ENCODE measurements around the gene CD8B.

Gene CD8B

DNA sequence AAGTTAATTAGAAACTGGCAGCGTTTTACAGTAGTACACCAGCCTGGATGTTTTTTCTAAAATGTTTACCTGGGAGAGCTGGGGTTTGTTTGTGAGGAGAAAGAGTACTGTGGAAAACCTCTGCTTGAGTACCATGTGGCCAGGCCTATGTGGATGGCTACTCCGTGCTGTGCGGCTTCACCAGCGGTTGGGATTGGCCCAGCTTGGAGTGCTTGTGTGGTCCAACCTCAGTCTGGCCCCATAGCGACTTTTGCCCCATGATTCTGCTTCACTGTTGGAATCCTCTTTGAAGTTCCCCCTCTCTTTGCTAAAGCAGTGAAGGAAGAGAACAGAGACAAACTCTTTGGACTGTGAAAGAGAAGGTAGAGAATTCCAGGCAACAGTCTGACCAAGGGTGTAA is 86.8 kb downstream of the CD8B start:
- TF ChIP-seq CEBPB (IDR thresholded peaks at IDR 0.05), result no peak
- TF ChIP-seq TCF12 (IDR thresholded peaks at IDR 0.05; ENCODE audit: low read depth), result no peak
- no peak for TF ChIP-seq TEAD4 (IDR thresholded peaks at IDR 0.05)
- no peak for TF ChIP-seq EP300 (IDR thresholded peaks at IDR 0.05; ENCODE audit: borderline replicate concordance)
- no peak for TF ChIP-seq CREB1 (IDR thresholded peaks at IDR 0.05; ENCODE audit: low read depth)
- TF ChIP-seq, protein P1, sequence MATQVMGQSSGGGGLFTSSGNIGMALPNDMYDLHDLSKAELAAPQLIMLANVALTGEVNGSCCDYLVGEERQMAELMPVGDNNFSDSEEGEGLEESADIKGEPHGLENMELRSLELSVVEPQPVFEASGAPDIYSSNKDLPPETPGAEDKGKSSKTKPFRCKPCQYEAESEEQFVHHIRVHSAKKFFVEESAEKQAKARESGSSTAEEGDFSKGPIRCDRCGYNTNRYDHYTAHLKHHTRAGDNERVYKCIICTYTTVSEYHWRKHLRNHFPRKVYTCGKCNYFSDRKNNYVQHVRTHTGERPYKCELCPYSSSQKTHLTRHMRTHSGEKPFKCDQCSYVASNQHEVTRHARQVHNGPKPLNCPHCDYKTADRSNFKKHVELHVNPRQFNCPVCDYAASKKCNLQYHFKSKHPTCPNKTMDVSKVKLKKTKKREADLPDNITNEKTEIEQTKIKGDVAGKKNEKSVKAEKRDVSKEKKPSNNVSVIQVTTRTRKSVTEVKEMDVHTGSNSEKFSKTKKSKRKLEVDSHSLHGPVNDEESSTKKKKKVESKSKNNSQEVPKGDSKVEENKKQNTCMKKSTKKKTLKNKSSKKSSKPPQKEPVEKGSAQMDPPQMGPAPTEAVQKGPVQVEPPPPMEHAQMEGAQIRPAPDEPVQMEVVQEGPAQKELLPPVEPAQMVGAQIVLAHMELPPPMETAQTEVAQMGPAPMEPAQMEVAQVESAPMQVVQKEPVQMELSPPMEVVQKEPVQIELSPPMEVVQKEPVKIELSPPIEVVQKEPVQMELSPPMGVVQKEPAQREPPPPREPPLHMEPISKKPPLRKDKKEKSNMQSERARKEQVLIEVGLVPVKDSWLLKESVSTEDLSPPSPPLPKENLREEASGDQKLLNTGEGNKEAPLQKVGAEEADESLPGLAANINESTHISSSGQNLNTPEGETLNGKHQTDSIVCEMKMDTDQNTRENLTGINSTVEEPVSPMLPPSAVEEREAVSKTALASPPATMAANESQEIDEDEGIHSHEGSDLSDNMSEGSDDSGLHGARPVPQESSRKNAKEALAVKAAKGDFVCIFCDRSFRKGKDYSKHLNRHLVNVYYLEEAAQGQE (IDR thresholded peaks at IDR 0.05; ENCODE audit: low read depth), result no peak
- TF ChIP-seq ZBTB7A (IDR thresholded peaks at IDR 0.05; ENCODE audit: low read depth), result no peak
- TF ChIP-seq NFIC (IDR thresholded peaks at IDR 0.05), result no peak
- TF ChIP-seq FOXM1 (IDR thresholded peaks at IDR 0.05; ENCODE audit: borderline replicate concordance, low read depth), result no peak
- no peak for TF ChIP-seq RAD21 (IDR thresholded peaks at IDR 0.05; ENCODE audit: low read depth)
- TF ChIP-seq, protein P2, sequence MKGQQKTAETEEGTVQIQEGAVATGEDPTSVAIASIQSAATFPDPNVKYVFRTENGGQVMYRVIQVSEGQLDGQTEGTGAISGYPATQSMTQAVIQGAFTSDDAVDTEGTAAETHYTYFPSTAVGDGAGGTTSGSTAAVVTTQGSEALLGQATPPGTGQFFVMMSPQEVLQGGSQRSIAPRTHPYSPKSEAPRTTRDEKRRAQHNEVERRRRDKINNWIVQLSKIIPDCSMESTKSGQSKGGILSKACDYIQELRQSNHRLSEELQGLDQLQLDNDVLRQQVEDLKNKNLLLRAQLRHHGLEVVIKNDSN (IDR thresholded peaks at IDR 0.05), result no peak
- no peak for TF ChIP-seq MAX (IDR thresholded peaks at IDR 0.05)
- TF ChIP-seq EGR1 (IDR thresholded peaks at IDR 0.05), result no peak
- TF ChIP-seq YY1 (IDR thresholded peaks at IDR 0.05; ENCODE audit: low read depth), result no peak
- no peak for TF ChIP-seq TAF1 (IDR thresholded peaks at IDR 0.05; ENCODE audit: low read depth)

DNA sequence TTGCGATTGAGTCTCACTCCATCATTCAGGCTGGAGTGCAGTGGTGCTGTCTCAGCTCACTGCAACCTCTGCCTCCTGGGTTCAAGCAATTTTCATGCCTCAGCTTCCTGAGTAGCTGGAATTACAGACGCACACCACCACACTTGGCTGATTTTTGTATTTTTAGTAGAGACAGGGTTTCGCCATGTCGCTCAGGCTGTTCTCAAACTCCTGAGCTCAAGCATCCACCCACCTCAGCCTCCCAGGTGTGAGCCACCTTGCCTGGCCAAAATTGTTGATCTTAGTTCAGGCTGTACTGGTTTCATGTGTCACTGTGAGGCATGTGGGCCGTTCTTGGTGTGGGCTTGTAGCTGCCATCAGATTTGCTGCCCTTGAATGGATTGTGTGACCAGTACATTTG is 89.1 kb downstream of the CD8B start:
- TF ChIP-seq YY1 (IDR thresholded peaks at IDR 0.05; ENCODE audit: low read depth), result no peak
- TF ChIP-seq RAD21 (IDR thresholded peaks at IDR 0.05; ENCODE audit: low read depth), result no peak
- TF ChIP-seq TCF12 (IDR thresholded peaks at IDR 0.05; ENCODE audit: low read depth), result no peak
- TF ChIP-seq CREB1 (IDR thresholded peaks at IDR 0.05; ENCODE audit: low read depth), result no peak
- no peak for TF ChIP-seq ZBTB7A (IDR thresholded peaks at IDR 0.05; ENCODE audit: low read depth)
- TF ChIP-seq MAX (IDR thresholded peaks at IDR 0.05), result no peak
- no peak for TF ChIP-seq CEBPB (IDR thresholded peaks at IDR 0.05)
- TF ChIP-seq FOXM1 (IDR thresholded peaks at IDR 0.05; ENCODE audit: borderline replicate concordance, low read depth), result no peak
- no peak for TF ChIP-seq EP300 (IDR thresholded peaks at IDR 0.05; ENCODE audit: borderline replicate concordance)

GRCh38 chr2:86770816-86771301 is 90.8 kb downstream of the CD8B start:
- no peak for TF ChIP-seq NFIC (IDR thresholded peaks at IDR 0.05)
- TF ChIP-seq TAF1 (IDR thresholded peaks at IDR 0.05; ENCODE audit: low read depth), result no peak
- no peak for TF ChIP-seq CEBPB (IDR thresholded peaks at IDR 0.05)
- no peak for TF ChIP-seq FOXM1 (IDR thresholded peaks at IDR 0.05; ENCODE audit: borderline replicate concordance, low read depth)
- TF ChIP-seq, protein P2 (IDR thresholded peaks at IDR 0.05), result no peak

- no peak for TF ChIP-seq EP300 (IDR thresholded peaks at IDR 0.05; ENCODE audit: borderline replicate concordance)
- TF ChIP-seq CREB1 (IDR thresholded peaks at IDR 0.05; ENCODE audit: low read depth), result no peak
- TF ChIP-seq TAF1 (IDR thresholded peaks at IDR 0.05; ENCODE audit: low read depth), result no peak
- TF ChIP-seq, protein P2 (IDR thresholded peaks at IDR 0.05), result no peak
- no peak for TF ChIP-seq RAD21 (IDR thresholded peaks at IDR 0.05; ENCODE audit: low read depth)
- TF ChIP-seq FOXM1 (IDR thresholded peaks at IDR 0.05; ENCODE audit: borderline replicate concordance, low read depth), result no peak
- no peak for TF ChIP-seq TCF12 (IDR thresholded peaks at IDR 0.05; ENCODE audit: low read depth)
- no peak for TF ChIP-seq YY1 (IDR thresholded peaks at IDR 0.05; ENCODE audit: low read depth)
- no peak for TF ChIP-seq ZBTB7A (IDR thresholded peaks at IDR 0.05; ENCODE audit: low read depth)
- TF ChIP-seq, protein P1 (IDR thresholded peaks at IDR 0.05; ENCODE audit: low read depth), result no peak
- TF ChIP-seq MAX (IDR thresholded peaks at IDR 0.05), result no peak
- no peak for TF ChIP-seq NFIC (IDR thresholded peaks at IDR 0.05)
- no peak for TF ChIP-seq CEBPB (IDR thresholded peaks at IDR 0.05)
- no peak for TF ChIP-seq TEAD4 (IDR thresholded peaks at IDR 0.05)
- no peak for TF ChIP-seq EGR1 (IDR thresholded peaks at IDR 0.05)
These were observed 91.8 kb downstream of the CD8B start for GRCh38 chr2:86769838-86770237.

- TF ChIP-seq YY1 (IDR thresholded peaks at IDR 0.05; ENCODE audit: low read depth) (no peak), ZBTB7A (IDR thresholded peaks at IDR 0.05; ENCODE audit: low read depth) (no peak), EP300 (IDR thresholded peaks at IDR 0.05; ENCODE audit: borderline replicate concordance) (no peak), MAX (IDR thresholded peaks at IDR 0.05) (no peak), EGR1 (IDR thresholded peaks at IDR 0.05) (no peak), CREB1 (IDR thresholded peaks at IDR 0.05; ENCODE audit: low read depth) (no peak), TEAD4 (IDR thresholded peaks at IDR 0.05) (no peak), TAF1 (IDR thresholded peaks at IDR 0.05; ENCODE audit: low read depth) (no peak), RAD21 (IDR thresholded peaks at IDR 0.05; ENCODE audit: low read depth) (no peak), FOXM1 (IDR thresholded peaks at IDR 0.05; ENCODE audit: borderline replicate concordance, low read depth) (no peak), CEBPB (IDR thresholded peaks at IDR 0.05) (no peak), NFIC (IDR thresholded peaks at IDR 0.05) (no peak), TCF12 (IDR thresholded peaks at IDR 0.05; ENCODE audit: low read depth) (no peak)
- TF ChIP-seq, protein P2 (IDR thresholded peaks at IDR 0.05), result no peak
- TF ChIP-seq, protein P1 (IDR thresholded peaks at IDR 0.05; ENCODE audit: low read depth), result no peak
These were observed 93.3 kb downstream of the CD8B start for GRCh38 chr2:86768189-86768949.
